GM10847 (cell line): ENCODE results near the gene UBE3B.
A peak's percentile ranks its signal among the peaks of the same experiment; 100 is the strongest.

Experiments used
- POLR2A ChIP-seq: IDR thresholded peaks from 2 replicates; pipeline ENCODE4 v1.6.1; 2011; ENCODE audit not compliant: insufficient read length; ENCODE audit errors: extremely low read depth

Gene UBE3B

DNA sequence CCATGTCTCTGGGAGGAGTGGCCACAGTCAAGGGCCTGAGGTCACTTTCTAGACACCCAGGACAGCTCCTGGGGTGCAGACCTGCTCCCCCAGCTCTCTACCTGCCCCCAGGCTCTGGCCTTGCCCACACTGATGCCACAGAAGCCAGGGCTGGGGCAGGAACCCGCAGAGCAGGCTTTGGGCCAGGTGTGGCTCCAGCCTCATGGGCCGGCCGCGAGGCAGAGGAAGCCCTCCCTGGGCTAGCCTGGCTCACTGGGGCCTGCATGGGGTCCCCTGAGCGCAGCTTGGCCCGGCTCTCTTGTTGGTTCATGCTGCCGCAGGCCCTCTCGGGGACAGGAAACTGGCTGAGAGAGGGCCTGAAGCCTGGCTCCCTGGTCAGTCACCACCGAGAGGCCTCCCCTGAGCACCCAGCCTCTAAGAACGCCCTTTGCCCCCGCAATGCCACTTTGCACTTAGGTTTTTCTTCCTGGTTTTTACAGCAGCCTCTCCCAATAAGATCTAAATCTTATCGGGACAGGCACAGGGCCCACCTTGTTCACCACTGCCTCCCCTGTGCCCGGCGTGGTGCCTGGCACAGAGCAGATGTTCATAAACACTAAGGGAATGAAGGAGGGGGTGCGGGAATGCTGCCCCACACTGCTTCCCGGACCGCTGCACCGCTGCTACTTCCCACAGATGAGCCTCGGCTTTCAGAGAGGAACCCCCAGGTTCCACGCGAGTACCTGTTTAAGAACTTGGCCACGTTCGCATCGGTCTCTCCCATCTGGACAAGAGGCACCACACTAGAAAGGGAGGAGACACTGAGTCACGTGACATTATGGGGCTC lies 81.2 kb downstream of the UBE3B start:
- TF ChIP-seq POLR2A, result no peak

DNA sequence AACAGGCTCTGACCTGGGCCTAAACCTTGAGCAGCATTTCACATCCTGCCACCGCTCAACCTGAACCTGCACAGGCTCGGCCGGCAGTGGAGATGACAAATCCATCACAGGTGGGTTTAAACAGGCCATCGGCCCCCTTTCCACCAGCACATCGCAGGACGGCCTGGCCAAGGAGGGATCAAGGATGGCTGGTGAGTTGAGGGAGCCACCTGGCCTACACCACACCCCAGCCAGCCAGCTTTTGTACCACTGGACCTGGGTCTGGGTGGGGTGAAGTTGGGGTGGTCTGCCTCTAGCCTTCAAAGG lies 81.7 kb downstream of the UBE3B start:
- TF ChIP-seq POLR2A, result no peak

DNA sequence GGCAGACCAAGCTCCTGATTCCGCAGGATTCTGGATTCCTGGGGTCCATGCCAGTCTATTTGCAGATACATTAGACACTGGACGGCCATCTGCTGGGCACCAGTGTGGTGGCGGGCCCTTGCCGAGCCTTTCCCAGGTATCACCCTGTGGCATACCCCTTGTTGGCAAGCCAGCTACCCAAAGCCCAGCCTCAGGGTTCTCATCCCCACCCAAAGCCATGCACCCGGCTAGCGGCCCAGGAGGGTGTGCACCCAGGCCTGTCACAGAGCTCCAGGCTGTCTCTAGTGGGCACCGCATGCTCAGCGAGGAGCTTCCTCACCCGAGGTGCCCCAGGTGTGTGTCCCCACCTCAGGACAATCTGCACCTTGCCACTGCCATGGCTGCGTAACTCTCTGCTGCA lies 82.2 kb downstream of the UBE3B start:
- no peak for TF ChIP-seq POLR2A

DNA sequence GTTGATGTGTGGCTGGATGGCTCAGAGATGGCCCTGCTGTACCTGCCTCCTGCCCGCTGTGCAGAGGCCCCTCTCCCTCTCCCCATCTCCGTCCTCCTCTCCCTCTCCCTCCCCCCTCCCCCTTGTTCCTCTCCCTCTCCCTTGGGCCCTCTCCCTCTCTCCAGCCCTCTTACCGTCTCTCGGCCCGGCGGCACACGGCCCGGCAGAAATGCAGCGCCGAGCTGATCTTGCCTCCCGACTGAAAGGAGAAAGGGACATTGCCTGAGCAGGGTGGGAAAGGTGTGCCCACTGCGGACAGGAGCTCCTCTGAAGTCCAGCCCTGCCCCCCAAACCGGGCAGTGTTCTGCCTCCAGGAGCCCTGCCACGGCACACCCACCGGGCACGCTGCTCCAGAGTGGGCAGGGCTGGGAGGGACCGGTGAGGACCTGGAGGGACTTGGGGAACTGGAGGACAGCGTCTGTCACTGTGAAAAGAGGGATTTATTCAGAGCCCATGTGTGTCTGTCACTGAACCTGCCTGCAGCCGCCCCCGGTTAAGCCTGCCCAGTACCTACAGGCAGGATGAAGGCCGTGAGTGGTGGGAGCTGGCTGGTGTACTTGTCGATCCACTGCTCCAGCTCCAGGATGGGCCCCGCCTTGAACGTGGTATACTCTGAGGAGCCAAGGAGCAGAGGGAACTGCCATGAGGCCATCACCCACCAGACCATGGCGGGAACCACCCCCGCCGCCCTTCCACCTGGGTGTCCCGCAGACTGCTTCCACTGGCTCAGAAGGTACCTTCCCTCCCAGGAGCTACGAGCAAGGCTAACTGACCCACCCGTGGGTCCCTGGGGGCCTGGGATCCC lies 83.7 kb downstream of the UBE3B start:
- no peak for TF ChIP-seq POLR2A

DNA sequence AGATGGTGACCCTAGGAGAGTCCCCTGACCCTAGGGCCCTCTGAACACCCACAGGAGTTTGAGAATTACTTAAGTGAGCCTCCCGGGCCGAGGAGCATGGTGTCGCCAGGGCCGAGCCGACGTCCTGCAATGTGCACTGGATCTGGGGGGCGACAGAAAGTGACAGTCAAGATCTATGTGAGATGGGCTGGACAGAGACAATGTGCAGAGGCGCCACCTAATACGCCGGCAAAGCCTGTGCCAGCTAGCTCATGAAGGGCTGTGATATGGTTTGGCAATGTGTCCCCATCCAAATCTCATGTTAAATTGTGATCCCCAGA lies 84.2 kb downstream of the UBE3B start:
- no peak for TF ChIP-seq POLR2A

DNA sequence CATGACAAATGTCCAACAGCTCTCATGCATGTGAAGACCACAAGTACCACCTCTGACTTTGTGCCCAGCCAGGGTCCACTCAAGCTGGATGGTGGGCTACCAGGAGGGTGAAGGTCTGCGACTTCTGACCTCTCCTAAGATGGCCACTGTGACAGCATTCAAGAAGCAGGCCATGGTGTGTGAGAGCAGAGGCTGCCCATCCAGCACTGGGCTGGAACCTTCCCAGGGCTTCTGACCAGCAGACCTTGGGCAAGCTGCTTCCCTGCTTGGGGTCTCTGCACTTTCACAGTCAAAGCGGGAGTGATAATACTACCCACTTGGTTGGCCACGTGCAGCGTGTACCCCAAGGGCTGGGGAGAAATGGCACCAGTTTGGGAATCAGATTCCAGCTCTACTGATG lies 85.4 kb downstream of the UBE3B start:
- no peak for TF ChIP-seq POLR2A

DNA sequence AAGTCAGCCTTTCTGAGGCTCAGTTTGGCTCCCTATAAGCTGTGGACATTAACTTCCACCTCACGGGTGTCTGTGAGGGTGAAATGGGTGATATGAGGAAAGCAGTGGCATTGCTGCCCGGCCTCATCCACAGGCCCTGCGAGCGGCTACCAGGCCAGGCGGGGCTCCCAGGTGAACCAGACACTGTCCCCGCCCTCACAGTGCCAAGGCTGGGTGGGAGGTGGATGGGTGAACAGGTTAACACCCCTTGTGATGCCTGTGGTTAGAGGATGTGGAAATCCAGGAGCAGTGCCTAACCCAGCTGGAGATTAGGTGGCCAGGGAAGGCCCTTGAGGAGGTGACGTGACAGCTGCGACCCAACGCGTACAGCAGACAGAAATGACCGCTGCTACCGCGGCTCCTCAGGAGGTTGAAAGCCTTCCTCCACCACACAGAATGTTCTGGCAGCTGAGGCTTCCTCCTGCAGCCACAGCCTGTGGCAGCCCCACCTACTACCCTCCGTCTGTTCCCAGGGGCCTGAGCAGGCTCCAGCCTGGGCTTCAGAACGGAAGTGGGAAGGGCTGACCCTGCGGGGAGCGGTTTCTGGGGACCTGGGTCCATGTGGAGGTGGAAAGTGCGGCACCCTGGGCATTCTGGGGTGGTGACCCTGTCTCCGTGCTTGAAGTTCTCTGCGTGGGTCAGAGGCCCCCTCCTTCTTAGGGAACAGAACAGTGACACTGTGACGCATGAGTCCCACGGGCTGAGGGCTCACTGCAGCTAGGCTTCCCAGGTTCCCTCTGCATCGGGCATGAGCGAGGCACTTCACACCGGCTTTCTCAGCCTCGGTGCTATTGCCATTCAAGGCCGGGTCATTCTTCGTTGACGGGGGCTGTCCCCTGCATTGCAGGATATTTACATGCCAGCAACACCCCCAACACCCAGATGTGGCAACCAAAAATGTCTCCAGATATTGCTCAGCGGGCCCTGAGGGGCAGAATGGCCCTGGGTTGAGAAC lies 86.2 kb downstream of the UBE3B start:
- no peak for TF ChIP-seq POLR2A

DNA sequence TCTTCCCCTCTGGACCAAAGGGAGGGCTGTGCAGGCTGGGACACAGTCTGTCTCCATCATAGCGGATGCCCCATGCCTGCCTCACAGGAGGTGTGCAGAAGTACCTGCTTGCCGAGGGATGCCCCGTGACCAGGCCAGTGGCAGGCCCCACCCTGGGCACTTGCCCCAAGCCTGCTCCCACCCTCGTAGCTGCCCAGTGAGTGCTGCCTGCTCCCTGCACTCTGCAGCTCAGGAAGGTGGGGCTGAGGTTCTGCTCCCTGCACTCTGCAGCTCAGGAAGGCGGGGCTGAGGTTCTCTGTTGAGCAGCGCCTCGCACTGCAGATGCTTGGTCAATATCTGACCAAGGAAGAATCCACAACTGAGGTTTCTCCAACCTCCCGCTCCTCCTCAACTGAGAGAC lies 89.0 kb downstream of the UBE3B start:
- no peak for TF ChIP-seq POLR2A

DNA sequence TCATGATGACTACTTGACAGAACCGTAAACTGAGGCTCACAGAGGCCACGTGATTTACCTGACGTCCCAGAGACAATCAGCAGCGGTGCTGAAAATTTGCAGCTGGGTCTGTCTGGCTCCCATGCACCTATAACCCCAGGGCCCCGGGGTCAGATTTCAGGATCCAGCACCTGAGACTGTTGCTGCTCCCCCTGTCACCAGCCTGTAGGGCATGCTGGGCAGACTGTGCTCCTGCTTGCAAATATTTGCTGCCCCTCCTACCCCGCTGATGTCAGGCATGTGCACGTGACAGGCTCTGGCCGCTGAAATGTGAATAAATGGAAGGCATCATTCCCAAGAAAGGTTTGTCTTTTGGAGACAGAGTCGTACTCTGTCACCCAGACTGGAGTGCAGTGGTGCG lies 89.9 kb downstream of the UBE3B start:
- no peak for TF ChIP-seq POLR2A

DNA sequence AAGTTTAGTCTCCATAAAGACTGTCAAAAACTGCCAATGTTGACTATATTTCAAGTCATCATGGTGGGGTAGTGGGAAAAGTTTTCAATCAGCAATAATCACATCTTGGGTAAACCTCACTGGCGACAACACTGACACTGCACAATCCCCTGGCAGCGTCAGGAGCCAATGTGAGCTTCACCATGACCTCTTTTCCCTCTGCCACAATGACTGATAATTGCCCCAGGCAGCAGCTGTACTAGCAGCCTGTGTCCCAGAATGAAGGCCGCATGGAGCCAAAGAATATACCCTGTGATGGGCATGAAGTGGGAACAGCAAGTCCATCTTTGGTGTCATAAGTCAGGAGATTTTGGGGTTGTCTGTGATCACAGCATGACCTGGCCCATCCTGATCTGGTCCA lies 90.5 kb downstream of the UBE3B start:
- no peak for TF ChIP-seq POLR2A

DNA sequence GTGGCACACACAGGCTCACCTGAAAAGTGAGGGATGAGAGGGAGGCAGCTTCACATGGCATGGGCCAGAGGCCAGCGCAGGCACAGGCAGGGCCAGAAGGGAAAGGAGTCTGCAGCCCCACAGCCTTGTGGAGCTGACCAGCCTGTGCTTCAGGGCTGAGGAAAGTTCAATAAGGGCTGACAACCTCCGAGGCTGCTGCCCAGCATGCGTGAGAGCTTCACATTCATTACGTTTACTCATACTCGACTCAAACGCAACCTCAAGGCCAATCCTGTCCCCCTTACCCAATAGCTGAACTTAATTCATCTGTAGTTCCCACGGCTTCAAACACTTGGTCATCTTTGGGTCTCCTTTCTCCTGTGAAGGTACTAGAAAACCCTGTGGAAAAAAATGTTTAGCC lies 91.1 kb downstream of the UBE3B start:
- no peak for TF ChIP-seq POLR2A

DNA sequence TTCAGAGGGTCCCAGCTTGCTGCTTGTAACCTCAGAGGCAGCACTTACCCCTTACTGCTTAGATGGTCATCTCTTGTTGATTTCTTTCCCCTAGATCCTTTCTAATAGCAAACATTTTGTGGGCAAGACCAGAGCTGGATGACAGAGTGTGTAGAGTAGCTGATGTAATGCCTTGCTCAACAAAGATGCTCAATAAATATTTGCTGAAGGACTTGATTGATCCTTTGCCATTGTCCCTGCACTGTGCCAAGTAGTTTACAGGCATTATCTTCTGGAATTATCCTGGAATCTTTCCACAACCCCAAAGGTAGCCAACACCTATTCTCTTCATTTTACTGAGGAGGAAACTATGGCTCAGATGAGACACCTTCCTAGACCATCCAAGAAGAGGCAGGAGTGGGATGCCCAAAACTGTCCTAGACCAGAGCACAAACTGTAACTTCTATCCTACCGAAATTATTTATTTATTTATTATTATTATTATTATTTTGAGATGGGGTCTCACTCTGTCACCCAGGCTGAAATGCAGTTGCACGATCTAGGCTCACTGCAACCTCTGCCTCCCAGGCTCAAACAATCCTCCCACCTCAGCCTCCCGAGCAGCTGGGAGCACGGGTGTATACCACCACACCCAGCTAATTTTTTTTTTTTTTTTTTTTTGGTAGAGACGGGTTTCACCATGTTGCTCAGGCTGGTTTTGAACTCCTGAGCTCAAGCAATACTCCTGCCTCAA lies 94.5 kb downstream of the UBE3B start:
- TF ChIP-seq POLR2A, result no peak

DNA sequence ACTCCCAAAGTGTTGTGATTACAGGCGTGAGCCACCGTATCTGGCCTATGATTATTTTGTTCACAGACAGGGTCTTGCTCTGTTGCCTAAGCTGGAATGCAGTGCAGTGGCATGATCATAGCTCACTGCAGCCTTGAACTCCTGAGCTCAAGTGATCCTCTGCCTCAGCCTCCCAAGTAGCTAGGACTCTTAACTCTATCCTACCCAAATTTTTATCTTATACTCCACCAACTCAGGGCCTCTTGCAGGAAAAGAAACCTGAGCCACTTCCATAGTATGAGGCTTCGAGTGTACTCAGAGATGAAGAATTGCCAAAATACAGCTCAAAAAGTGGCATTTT lies 95.0 kb downstream of the UBE3B start:
- TF ChIP-seq POLR2A, result no peak

DNA sequence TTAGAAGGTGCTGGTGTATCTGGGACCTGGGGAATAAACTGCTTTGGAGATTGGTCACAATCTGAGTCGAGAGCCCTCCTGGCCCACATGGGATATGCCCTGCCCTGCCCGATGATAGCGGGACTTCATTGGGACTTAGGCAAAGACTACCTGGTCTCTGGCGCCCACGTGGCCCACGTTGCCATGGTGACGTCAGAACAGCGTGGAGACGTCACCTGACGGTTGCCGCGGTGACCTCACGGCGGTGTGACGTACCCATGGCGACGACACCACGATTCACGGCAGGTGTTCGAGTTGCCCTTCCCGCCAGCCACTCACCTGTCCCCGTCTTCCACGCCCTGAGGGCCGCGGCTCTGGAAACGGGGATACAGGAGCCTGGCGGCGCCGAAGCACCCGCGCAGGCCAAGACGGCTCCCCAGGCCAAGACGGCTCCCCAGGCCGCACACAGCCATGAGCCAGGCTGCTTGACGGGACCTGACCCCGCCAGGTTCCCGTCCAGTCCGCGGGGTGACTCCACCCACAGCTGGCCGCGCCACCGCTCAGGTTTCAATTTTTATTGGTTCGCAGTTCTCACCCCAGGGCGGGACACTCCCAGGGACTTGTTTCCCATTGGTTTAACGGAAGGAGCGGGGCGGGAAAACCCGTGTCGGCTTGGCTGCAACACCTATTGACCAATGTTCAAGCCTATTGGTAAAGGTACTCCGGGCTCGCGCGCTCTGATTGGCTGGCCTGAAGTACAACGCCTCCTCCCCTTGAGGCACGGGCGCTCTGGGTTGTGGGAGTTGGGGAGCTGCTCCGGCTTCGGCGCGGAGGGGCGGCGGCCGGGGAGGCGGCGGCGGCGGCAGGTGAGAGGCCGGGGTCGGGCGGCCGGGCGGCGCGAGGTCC lies 95.8 kb downstream of the UBE3B start, which contains the start of the genes MMAB and MVK:
MMAB (minus strand) TSS at position 476 of the 885 bp plus-strand sequence; CDS start at position 452, 24 bp downstream.
MVK (plus strand) TSS at position 766 of the 885 bp plus-strand sequence. CDS start 1,029 bp downstream, outside the sequence.
- peak; percentile 85 for TF ChIP-seq POLR2A
